Measurements from ENCODE around the gene FYB2.

DNA sequence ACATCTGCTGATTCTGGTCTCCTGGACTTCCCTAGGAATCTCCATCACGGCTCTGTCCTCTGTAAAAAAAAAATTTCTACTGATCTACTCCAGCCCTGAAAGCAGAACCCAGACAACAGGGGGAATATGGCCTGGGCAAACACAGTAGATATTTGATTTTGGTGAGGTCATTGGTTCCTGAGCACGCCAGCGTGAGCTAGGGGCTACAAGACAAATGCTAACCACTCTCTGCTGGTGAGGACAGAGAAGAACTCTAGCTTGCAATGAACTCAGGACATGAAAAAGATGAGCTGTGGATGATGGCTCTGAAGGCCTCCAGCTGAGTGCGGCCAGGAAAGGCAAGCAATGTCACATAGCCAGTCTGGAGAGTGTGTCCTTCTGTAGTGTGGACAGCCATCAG, 17.2 kb upstream of the FYB2 start:
- TF ChIP-seq, protein P1, sequence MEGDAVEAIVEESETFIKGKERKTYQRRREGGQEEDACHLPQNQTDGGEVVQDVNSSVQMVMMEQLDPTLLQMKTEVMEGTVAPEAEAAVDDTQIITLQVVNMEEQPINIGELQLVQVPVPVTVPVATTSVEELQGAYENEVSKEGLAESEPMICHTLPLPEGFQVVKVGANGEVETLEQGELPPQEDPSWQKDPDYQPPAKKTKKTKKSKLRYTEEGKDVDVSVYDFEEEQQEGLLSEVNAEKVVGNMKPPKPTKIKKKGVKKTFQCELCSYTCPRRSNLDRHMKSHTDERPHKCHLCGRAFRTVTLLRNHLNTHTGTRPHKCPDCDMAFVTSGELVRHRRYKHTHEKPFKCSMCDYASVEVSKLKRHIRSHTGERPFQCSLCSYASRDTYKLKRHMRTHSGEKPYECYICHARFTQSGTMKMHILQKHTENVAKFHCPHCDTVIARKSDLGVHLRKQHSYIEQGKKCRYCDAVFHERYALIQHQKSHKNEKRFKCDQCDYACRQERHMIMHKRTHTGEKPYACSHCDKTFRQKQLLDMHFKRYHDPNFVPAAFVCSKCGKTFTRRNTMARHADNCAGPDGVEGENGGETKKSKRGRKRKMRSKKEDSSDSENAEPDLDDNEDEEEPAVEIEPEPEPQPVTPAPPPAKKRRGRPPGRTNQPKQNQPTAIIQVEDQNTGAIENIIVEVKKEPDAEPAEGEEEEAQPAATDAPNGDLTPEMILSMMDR (IDR thresholded peaks at IDR 0.05): no peak
- TF ChIP-seq, protein P2, sequence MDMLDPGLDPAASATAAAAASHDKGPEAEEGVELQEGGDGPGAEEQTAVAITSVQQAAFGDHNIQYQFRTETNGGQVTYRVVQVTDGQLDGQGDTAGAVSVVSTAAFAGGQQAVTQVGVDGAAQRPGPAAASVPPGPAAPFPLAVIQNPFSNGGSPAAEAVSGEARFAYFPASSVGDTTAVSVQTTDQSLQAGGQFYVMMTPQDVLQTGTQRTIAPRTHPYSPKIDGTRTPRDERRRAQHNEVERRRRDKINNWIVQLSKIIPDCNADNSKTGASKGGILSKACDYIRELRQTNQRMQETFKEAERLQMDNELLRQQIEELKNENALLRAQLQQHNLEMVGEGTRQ (CRISPR knock-in tag; IDR thresholded peaks at IDR 0.05): no peak
- no peak for TF ChIP-seq ATF1 (CRISPR knock-in tag; IDR thresholded peaks at IDR 0.05)
- no peak for TF ChIP-seq NFYB (CRISPR knock-in tag; conservative IDR thresholded peaks at IDR 0.05; ENCODE audit: low read depth)
- TF ChIP-seq FOXJ3 (CRISPR knock-in tag; IDR thresholded peaks at IDR 0.05; ENCODE audit: borderline replicate concordance): no peak
- TF ChIP-seq NR2C2 (CRISPR knock-in tag; IDR thresholded peaks at IDR 0.05): no peak
- no peak for TF ChIP-seq EMX1 (CRISPR knock-in tag; IDR thresholded peaks at IDR 0.05)
- TF ChIP-seq SMAD3 (CRISPR knock-in tag; IDR thresholded peaks at IDR 0.05; ENCODE audit: borderline replicate concordance): no peak
- no peak for TF ChIP-seq CREM (CRISPR knock-in tag; IDR thresholded peaks at IDR 0.05)
- TF ChIP-seq, protein P3, sequence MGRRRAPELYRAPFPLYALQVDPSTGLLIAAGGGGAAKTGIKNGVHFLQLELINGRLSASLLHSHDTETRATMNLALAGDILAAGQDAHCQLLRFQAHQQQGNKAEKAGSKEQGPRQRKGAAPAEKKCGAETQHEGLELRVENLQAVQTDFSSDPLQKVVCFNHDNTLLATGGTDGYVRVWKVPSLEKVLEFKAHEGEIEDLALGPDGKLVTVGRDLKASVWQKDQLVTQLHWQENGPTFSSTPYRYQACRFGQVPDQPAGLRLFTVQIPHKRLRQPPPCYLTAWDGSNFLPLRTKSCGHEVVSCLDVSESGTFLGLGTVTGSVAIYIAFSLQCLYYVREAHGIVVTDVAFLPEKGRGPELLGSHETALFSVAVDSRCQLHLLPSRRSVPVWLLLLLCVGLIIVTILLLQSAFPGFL (CRISPR knock-in tag; IDR thresholded peaks at IDR 0.05; ENCODE audit: borderline replicate concordance): no peak
- no peak for TF ChIP-seq MXD4 (CRISPR knock-in tag; IDR thresholded peaks at IDR 0.05; ENCODE audit: borderline replicate concordance)
